Measurements from ENCODE around the gene MCAT. TPM values are rescaled to one million over a fixed set of nuclear protein-coding genes. Genes with fewer than 3 reads are reported as not detected.

MCAT gene
- total and polyA plus RNA-seq, 2 donors (not counting 3 experiments of a cell fraction or from before 2014, with no cell fraction given): 16.9 to 23.2 TPM

DNA sequence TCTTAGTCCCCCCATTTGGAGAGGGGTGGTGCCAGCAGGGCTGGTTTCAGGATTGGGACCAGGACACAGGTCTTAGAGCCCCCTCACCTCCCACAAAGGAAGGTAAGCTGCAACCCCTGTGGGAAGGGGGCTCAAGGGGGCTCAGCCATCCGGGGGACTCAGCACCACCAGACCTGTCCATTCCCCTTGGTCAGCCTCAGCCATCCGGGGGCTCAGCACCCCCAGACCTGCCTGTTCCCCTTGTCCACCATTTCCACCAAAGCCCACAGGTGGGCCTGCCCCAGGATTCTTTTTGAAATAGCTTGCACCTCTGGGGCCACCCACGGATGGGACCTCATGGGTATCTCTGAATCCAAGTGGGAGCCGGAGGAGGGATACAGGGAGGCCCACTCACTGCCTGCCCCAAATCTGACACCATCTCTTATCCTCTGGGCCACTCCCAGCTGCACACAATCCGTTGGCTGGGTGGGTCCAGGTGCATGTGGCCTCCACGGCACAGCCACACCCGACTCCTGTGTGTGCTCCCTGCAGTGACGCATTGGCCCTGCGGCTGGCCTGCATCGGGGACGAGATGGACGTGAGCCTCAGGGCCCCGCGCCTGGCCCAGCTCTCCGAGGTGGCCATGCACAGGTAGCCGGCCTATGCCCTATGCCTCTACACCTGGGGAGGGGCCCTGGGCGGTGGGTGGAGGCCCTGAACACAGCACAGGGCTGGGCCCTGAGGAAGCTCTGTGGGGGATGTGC is 15.9 kb downstream of the MCAT start:
- H3K4me2 ChIP-seq (ENCODE audit: insufficient read depth, low read length): no peak overlapping the region

More for the DNA sequence above, 15.9 kb downstream of the MCAT start:
- H3K9me3 ChIP-seq (replicated peaks; ENCODE audit: control insufficient read depth, insufficient read depth, low read length): no peaks in the 10 kb centered on the region
- intact Hi-C loops (cut with micrococcal nuclease) (no loop called here), dilution Hi-C loops (cut with MboI; ENCODE audit: extremely low pct_ligation_motif_present, low sequenced_read_pairs) (no loop called here)
- TF ChIP-seq POLR2A (IDR thresholded peaks at IDR 0.05; ENCODE audit: low read depth, low read length) (no peak), FOS (IDR thresholded peaks at IDR 0.05; ENCODE audit: borderline replicate concordance, insufficient read depth, low read length) (no peak), MYC (IDR thresholded peaks at IDR 0.05; ENCODE audit: low read depth, low read length) (no peak), EZH2 (IDR thresholded peaks at IDR 0.05; ENCODE audit: borderline replicate concordance, low read depth, low read length, severe bottlenecking) (no peak), GATA2 (IDR thresholded peaks at IDR 0.05; ENCODE audit: insufficient read depth, insufficient read length, low read depth, low read length) (no peak), POLR2AphosphoS5 (IDR thresholded peaks at IDR 0.05; ENCODE audit: insufficient read depth, low read depth, low read length) (no peak), JUN (IDR thresholded peaks at IDR 0.05; ENCODE audit: borderline replicate concordance, insufficient read depth, insufficient read length, low read depth) (no peak)
- TF ChIP-seq, protein P1, sequence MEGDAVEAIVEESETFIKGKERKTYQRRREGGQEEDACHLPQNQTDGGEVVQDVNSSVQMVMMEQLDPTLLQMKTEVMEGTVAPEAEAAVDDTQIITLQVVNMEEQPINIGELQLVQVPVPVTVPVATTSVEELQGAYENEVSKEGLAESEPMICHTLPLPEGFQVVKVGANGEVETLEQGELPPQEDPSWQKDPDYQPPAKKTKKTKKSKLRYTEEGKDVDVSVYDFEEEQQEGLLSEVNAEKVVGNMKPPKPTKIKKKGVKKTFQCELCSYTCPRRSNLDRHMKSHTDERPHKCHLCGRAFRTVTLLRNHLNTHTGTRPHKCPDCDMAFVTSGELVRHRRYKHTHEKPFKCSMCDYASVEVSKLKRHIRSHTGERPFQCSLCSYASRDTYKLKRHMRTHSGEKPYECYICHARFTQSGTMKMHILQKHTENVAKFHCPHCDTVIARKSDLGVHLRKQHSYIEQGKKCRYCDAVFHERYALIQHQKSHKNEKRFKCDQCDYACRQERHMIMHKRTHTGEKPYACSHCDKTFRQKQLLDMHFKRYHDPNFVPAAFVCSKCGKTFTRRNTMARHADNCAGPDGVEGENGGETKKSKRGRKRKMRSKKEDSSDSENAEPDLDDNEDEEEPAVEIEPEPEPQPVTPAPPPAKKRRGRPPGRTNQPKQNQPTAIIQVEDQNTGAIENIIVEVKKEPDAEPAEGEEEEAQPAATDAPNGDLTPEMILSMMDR (IDR thresholded peaks at IDR 0.05; ENCODE audit: extremely low read depth in 1 of 2, insufficient read depth in 1 of 2, low read depth in 1 of 2, low read length in 2 of 2): no peak
- TF ChIP-seq, protein P2, sequence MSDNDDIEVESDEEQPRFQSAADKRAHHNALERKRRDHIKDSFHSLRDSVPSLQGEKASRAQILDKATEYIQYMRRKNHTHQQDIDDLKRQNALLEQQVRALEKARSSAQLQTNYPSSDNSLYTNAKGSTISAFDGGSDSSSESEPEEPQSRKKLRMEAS (IDR thresholded peaks at IDR 0.05; ENCODE audit: insufficient read depth, insufficient read length): no peak
- H3K27ac ChIP-seq (ENCODE audit: insufficient read depth, low read depth, low read length): peak overlapping the region; percentile 20
- H2AFZ ChIP-seq (ENCODE audit: low read depth, low read length): peak overlapping the region; percentile 17
- DNase-seq (ENCODE audit: low read depth, low spot score) (no peak), FAIRE-seq (no peak)
- no TSS peak for BruUV-seq (replicated peaks)
- no peak overlapping the region for H3K4me3 ChIP-seq (replicated peaks in 1 of 3; ENCODE audit: insufficient read depth in 1 of 3, low read depth in 1 of 3, low read length in 3 of 3)
- no peaks in the 10 kb centered on the region for H3K79me2 ChIP-seq (ENCODE audit: control insufficient read depth, insufficient read depth, low read length)
- ChIA-PET CTCF (interaction anchor here (0.9 to 1.6 kb wide), 3 partner anchors 9 to 17 kb away, joined by 3 to 5 read pairs (median 3); partner anchors contain the start of gene BIK), POLR2A (no interaction called here)
- no peaks in the 10 kb centered on the region for H3K9me1 ChIP-seq (replicated peaks; ENCODE audit: control insufficient read depth, extremely low read depth, insufficient read depth, low read length)
- H3K36me3 ChIP-seq (ENCODE audit: control insufficient read depth in 2 of 2, extremely low read depth in 1 of 2, insufficient read depth in 2 of 2, low read length in 2 of 2): peaks cover 0 to 4% of the 10 kb centered on the region in 2 experiments
- peaks cover 6% of the 10 kb centered on the region for H3K4me1 ChIP-seq (ENCODE audit: control insufficient read depth, extremely low read depth, insufficient read depth, low read length)
- H3K9ac ChIP-seq (replicated peaks; ENCODE audit: extremely low read depth, insufficient read depth, low read length): no peak overlapping the region
- H3K27me3 ChIP-seq (ENCODE audit: control insufficient read depth in 2 of 2, insufficient read depth in 2 of 2, low read length in 2 of 2): no peaks in the 10 kb centered on the region
- H4K20me1 ChIP-seq (replicated peaks; ENCODE audit: control insufficient read depth, extremely low read depth, insufficient read depth, low read length): no peaks in the 10 kb centered on the region

Data from endothelial cell of umbilical vein (primary cell).